HepG2 (cell line): Measurements from ENCODE around the gene SMAD6. TPM values are rescaled to one million over a fixed set of nuclear protein-coding genes. Genes with fewer than 3 reads are reported as not detected.
A peak's percentile ranks its signal among the peaks of the same experiment; 100 is the strongest.

ENCODE experiments used
- ETS1 ChIP-seq: sonication (generic); formaldehyde crosslinking; IDR thresholded peaks from 2 replicates; pipeline ENCODE4 v1.4.0; 2020; ENCODE audit warnings: missing genetic modification reagents
- HDAC2 ChIP-seq: sonication (generic); formaldehyde crosslinking; IDR thresholded peaks from 2 replicates; pipeline ENCODE4 v1.4.0; 2020; ENCODE audit warnings: missing genetic modification reagents
- HIVEP1 ChIP-seq: sonication (generic); formaldehyde crosslinking; IDR thresholded peaks from 2 replicates; pipeline ENCODE4 v1.4.0; 2020; ENCODE audit warnings: mild to moderate bottlenecking, missing genetic modification reagents
- HMGA1 ChIP-seq: sonication (generic); formaldehyde crosslinking; conservative IDR thresholded peaks from 2 replicates; pipeline ENCODE4 v1.4.0; 2020; ENCODE audit warnings: missing genetic modification reagents
- HNRNPK ChIP-seq: fragments of 200-400 bp; formaldehyde crosslinking; IDR thresholded peaks from 2 replicates; pipeline ENCODE4 v1.6.1; 2018; ENCODE audit warnings: low read length, low read depth, moderate library complexity, mild to moderate bottlenecking; ENCODE audit not compliant: poor library complexity, severe bottlenecking
- HOXA3 ChIP-seq: sonication (generic); formaldehyde crosslinking; IDR thresholded peaks from 2 replicates; pipeline ENCODE4 v1.5.0; 2020; ENCODE audit warnings: missing genetic modification reagents
- KIAA2018 ChIP-seq: sonication (generic); formaldehyde crosslinking; IDR thresholded peaks from 2 replicates; pipeline ENCODE4 v1.5.0; 2020; ENCODE audit warnings: mild to moderate bottlenecking, missing genetic modification reagents, borderline replicate concordance
- MAX ChIP-seq: IDR thresholded peaks from 2 replicates; pipeline ENCODE4 v1.6.1; 2012; ENCODE audit warnings: inconsistent platforms
- NFYC ChIP-seq: IDR thresholded peaks from 2 replicates; pipeline ENCODE4 v1.6.1; 2016; ENCODE audit warnings: missing genetic modification reagents, missing compliant biosample characterization
- POGK ChIP-seq: sonication (generic); formaldehyde crosslinking; conservative IDR thresholded peaks from 2 replicates; pipeline ENCODE4 v1.8.0; 2022; ENCODE audit warnings: mild to moderate bottlenecking, moderate library complexity, missing genetic modification reagents
- PTBP1 ChIP-seq: fragments of 200-400 bp; formaldehyde crosslinking; IDR thresholded peaks from 2 replicates; pipeline ENCODE4 v1.6.1; 2018; ENCODE audit warnings: low read length, low read depth; ENCODE audit not compliant: poor library complexity, severe bottlenecking
- REPIN1 ChIP-seq: sonication (generic); formaldehyde crosslinking; IDR thresholded peaks from 2 replicates; pipeline ENCODE4 v1.8.0; 2022; ENCODE audit warnings: missing genetic modification reagents, low read depth, mild to moderate bottlenecking, borderline replicate concordance
- SALL2 ChIP-seq: sonication (generic); formaldehyde crosslinking; IDR thresholded peaks from 2 replicates; pipeline ENCODE4 v1.8.1; 2023; ENCODE audit warnings: mild to moderate bottlenecking, missing genetic modification reagents, inconsistent platforms
- SIX4 ChIP-seq: sonication (generic); formaldehyde crosslinking; IDR thresholded peaks from 2 replicates; pipeline ENCODE4 v1.4.0; 2020; ENCODE audit warnings: missing genetic modification reagents
- SNAI1 ChIP-seq: sonication (generic); formaldehyde crosslinking; IDR thresholded peaks from 2 replicates; pipeline ENCODE4 v1.5.0; 2020; ENCODE audit warnings: mild to moderate bottlenecking, missing genetic modification reagents, borderline replicate concordance
- TAF1 ChIP-seq: sonication (generic); formaldehyde crosslinking; IDR thresholded peaks from 2 replicates; pipeline ENCODE4 v1.4.0; 2020; ENCODE audit warnings: missing genetic modification reagents
- ZNF839 ChIP-seq: sonication (generic); formaldehyde crosslinking; IDR thresholded peaks from 2 replicates; pipeline ENCODE4 v1.4.0; 2020; ENCODE audit warnings: missing genetic modification reagents, mild to moderate bottlenecking, borderline replicate concordance
- polyA plus RNA-seq, 8 experiments: library from polyadenylated mRNA; depleted of rRNA in 3 of 8; stranded (reverse) in 7 of 8; unstranded in 1 of 8; fragments of >200 nt; fragmentation: Illumina TruSeq in 4 of 8; extraction: Trizol in 4 of 8; gene quantifications; 2 replicates each; pipeline versions ENCODE4 v1.2.1 to v1.2.3, GENCODE V29; 2011 to 2016; ENCODE audit warnings: low read depth in 4 of 8, missing spikeins in 1 of 8, mixed read lengths in 1 of 8; ENCODE audit not compliant: insufficient read depth in 1 of 8
- total RNA-seq, 5 experiments: library from RNA; depleted of rRNA; stranded (reverse); fragments of >200 nt; fragmentation: Illumina TruSeq; extraction: Trizol; gene quantifications; 2 replicates each; pipeline ENCODE4 v1.2.3, GENCODE V29; 2016; ENCODE audit warnings: low read depth in 1 of 5

Gene SMAD6
- total and polyA plus RNA-seq, 2 of the 13 experiments (the other 11 are each of a cell fraction or from before 2014, with no cell fraction given) = 3.3 to 4.4 TPM

GRCh38 chr15:66700802-66701421 is 1.1 kb upstream of the SMAD6 start (continued):
- TF ChIP-seq KIAA2018 (CRISPR knock-in tag) (no peak), SALL2 (CRISPR knock-in tag) (0 out of 2 replicates have a peak, but pooled peaks have one; percentile 16), MAX (peak; percentile 73), ETS1 (CRISPR knock-in tag) (no peak), PTBP1 (no peak), SIX4 (CRISPR knock-in tag) (peak; percentile 71; the same call in 1 of the 2 replicates), HMGA1 (CRISPR knock-in tag) (no peak), REPIN1 (CRISPR knock-in tag) (peak; percentile 26; the same call in 1 of the 2 replicates), HNRNPK (peak; percentile 70), HDAC2 (CRISPR knock-in tag) (no peak), POGK (CRISPR knock-in tag) (0 out of 2 replicates have a peak, but pooled peaks have one; percentile 16), TAF1 (no peak), HIVEP1 (0 out of 2 replicates have a peak, but pooled peaks have one; percentile 41), SNAI1 (CRISPR knock-in tag) (0 out of 2 replicates have a peak, but pooled peaks have one; percentile 75), NFYC (peak; percentile 73), ZNF839 (CRISPR knock-in tag) (0 out of 2 replicates have a peak, but pooled peaks have one; percentile 38), HOXA3 (CRISPR knock-in tag) (peak; percentile 42)
- TF ChIP-seq, all 625 proteins: peak for 78
